Neural progenitor cell (in vitro differentiated cells): Measurements from ENCODE around the gene ZBED5. TPM values are rescaled to one million over a fixed set of nuclear protein-coding genes. Genes with fewer than 3 reads are reported as not detected.

Experiments
- DNase-seq: peaks from one replicate; pipeline ENCODE4 v3.0.0-alpha.2; 2016; ENCODE audit warnings: low spot score
- H2AFZ ChIP-seq: fragments of 200-600 bp; sonication (generic); replicated peaks from 2 replicates; pipeline ENCODE4 v1.6.1; 2016; ENCODE audit warnings: antibody characterized with exemption
- H3F3A ChIP-seq: fragments of 200-600 bp; sonication (generic); 2 replicates; pipeline ENCODE4 v1.6.1; 2016; ENCODE audit warnings: antibody characterized with exemption, low read depth
- H3K27ac ChIP-seq: fragments of 200-600 bp; sonication (generic); 2 replicates; pipeline ENCODE4 v1.5.1; 2016; ENCODE audit warnings: mild to moderate bottlenecking
- H3K27me3 ChIP-seq: fragments of 200-600 bp; sonication (generic); 2 replicates; pipeline ENCODE4 v1.6.1; 2016; ENCODE audit warnings: mild to moderate bottlenecking, moderate library complexity
- H3K36me3 ChIP-seq: fragments of 200-600 bp; sonication (generic); 2 replicates; pipeline ENCODE4 v1.5.1; 2016
- H3K4me1 ChIP-seq: fragments of 200-600 bp; sonication (generic); 2 replicates; pipeline ENCODE4 v1.6.1; 2016; ENCODE audit warnings: mixed run types
- H3K4me2 ChIP-seq: fragments of 200-600 bp; sonication (generic); 2 replicates; pipeline ENCODE4 v1.6.1; 2016
- H3K4me3 ChIP-seq: fragments of 200-600 bp; sonication (generic); 2 replicates; pipeline ENCODE4 v1.5.1; 2016
- H3K79me2 ChIP-seq: fragments of 200-600 bp; sonication (generic); 2 replicates; pipeline ENCODE4 v1.6.1; 2016; ENCODE audit warnings: low read depth
- H3K9ac ChIP-seq: fragments of 200-600 bp; sonication (generic); 2 replicates; pipeline ENCODE4 v1.6.1; 2016
- H3K9me3 ChIP-seq: fragments of 200-600 bp; sonication (generic); 2 replicates; pipeline ENCODE4 v1.5.1; 2016; ENCODE audit warnings: low read depth
- H4K20me1 ChIP-seq: fragments of 200-600 bp; sonication (generic); 2 replicates; pipeline ENCODE4 v1.6.1; 2016; ENCODE audit warnings: low read depth
- H3K27ac Mint-ChIP-seq: 3 replicates; pipeline ENCODE4 v1.8.0; 2021; ENCODE audit warnings: mixed read lengths
- H3K27me3 Mint-ChIP-seq: 2 replicates; pipeline ENCODE4 v1.8.0; 2022; ENCODE audit warnings: low read depth, mild to moderate bottlenecking, inconsistent platforms, moderate library complexity, mixed read lengths; ENCODE audit not compliant: insufficient read depth
- H3K36me3 Mint-ChIP-seq: 3 replicates; pipeline ENCODE4 v1.8.0; 2021; ENCODE audit warnings: mixed read lengths
- H3K4me1 Mint-ChIP-seq: 3 replicates; pipeline ENCODE4 v1.8.0; 2021; ENCODE audit warnings: mixed read lengths
- H3K4me3 Mint-ChIP-seq: 3 replicates; pipeline ENCODE4 v1.8.0; 2021; ENCODE audit warnings: mild to moderate bottlenecking, moderate library complexity, mixed read lengths
- H3K9me3 Mint-ChIP-seq: 3 replicates; pipeline ENCODE4 v1.8.0; 2020; ENCODE audit warnings: mixed read lengths
- CTCF ChIP-seq: fragments of 200-600 bp; sonication (generic); IDR thresholded peaks from 2 replicates; pipeline ENCODE4 v1.5.1; 2017; ENCODE audit warnings: antibody characterized with exemption, mild to moderate bottlenecking
- EZH2 ChIP-seq: fragments of 200-600 bp; sonication (generic); IDR thresholded peaks from 2 replicates; pipeline ENCODE4 v1.6.1; 2017; ENCODE audit warnings: antibody characterized with exemption, mild to moderate bottlenecking, moderate library complexity
- EZH2phosphoT487 ChIP-seq: fragments of 200-600 bp; sonication (generic); IDR thresholded peaks from 2 replicates; pipeline ENCODE4 v1.6.1; 2017; ENCODE audit warnings: antibody characterized with exemption
- total RNA-seq: library from RNA; depleted of rRNA; stranded (reverse); fragments of >200 nt; gene quantifications from 2 replicates; pipeline ENCODE4 v1.2.3, GENCODE V29; 2015; ENCODE audit warnings: low replicate concordance

The ZBED5 gene
- total RNA-seq, 1 donor from 2014 or later, result 87.9 TPM

GRCh38 chr11:10865837-10866270, 8.0 kb upstream of the ZBED5 start:
- Histone ChIP-seq H3K27ac (no peak overlapping the region), H3K4me1 (no peaks in the 10 kb centered on the region), H3K4me2 (no peak overlapping the region), H3K27me3 (no peaks in the 10 kb centered on the region), H3F3A (no peaks in the 10 kb centered on the region), H3K79me2 (no peaks in the 10 kb centered on the region), H2AFZ (no peak overlapping the region), H3K4me3 (no peak overlapping the region), H3K9me3 (no peaks in the 10 kb centered on the region), H3K36me3 (no peaks in the 10 kb centered on the region), H3K9ac (no peak overlapping the region), H4K20me1 (no peaks in the 10 kb centered on the region)
- no peak overlapping the region for H3K27ac Mint-ChIP-seq
- no peak for DNase-seq
- no peaks in the 10 kb centered on the region for H3K4me1 Mint-ChIP-seq
- no peak overlapping the region for H3K4me3 Mint-ChIP-seq
- TF ChIP-seq CTCF (no peak), EZH2 (no peak), EZH2phosphoT487 (no peak)
- H3K36me3 Mint-ChIP-seq, result no peaks in the 10 kb centered on the region
- no peaks in the 10 kb centered on the region for H3K27me3 Mint-ChIP-seq
- peaks cover 4% of the 10 kb centered on the region for H3K9me3 Mint-ChIP-seq

- Mint-ChIP-seq H3K36me3 (no peaks in the 10 kb centered on the region), H3K27me3 (no peaks in the 10 kb centered on the region), H3K4me1 (peaks cover 6% of the 10 kb centered on the region), H3K4me3 (no peak overlapping the region), H3K27ac (no peak overlapping the region), H3K9me3 (no peaks in the 10 kb centered on the region)
- peaks cover 3% of the 10 kb centered on the region for H3K4me1 ChIP-seq
- H2AFZ ChIP-seq, result no peak overlapping the region
- H4K20me1 ChIP-seq, result no peaks in the 10 kb centered on the region
- no peak overlapping the region for H3K4me3 ChIP-seq
- DNase-seq, result no peak
- H3K9me3 ChIP-seq, result no peaks in the 10 kb centered on the region
- no peaks in the 10 kb centered on the region for H3K27me3 ChIP-seq
- H3K27ac ChIP-seq, result no peak overlapping the region
- H3F3A ChIP-seq, result no peaks in the 10 kb centered on the region
- no peak overlapping the region for H3K4me2 ChIP-seq
- TF ChIP-seq CTCF (no peak), EZH2phosphoT487 (no peak), EZH2 (no peak)
- no peak overlapping the region for H3K9ac ChIP-seq
- no peaks in the 10 kb centered on the region for H3K36me3 ChIP-seq
- peaks cover 3% of the 10 kb centered on the region for H3K79me2 ChIP-seq
These were observed 6.8 kb upstream of the ZBED5 start for GRCh38 chr11:10864688-10865087.

- H3K9me3 ChIP-seq, result no peaks in the 10 kb centered on the region
- no peak overlapping the region for H3K9ac ChIP-seq
- H3K9me3 Mint-ChIP-seq, result no peaks in the 10 kb centered on the region
- TF ChIP-seq EZH2phosphoT487 (no peak), EZH2 (no peak), CTCF (no peak)
- no peaks in the 10 kb centered on the region for H3K36me3 Mint-ChIP-seq
- peaks cover 7% of the 10 kb centered on the region for H3K4me1 Mint-ChIP-seq
- H2AFZ ChIP-seq, result no peak overlapping the region
- no peak overlapping the region for H3K27ac ChIP-seq
- H3K79me2 ChIP-seq, result peaks cover 14% of the 10 kb centered on the region
- no peak for DNase-seq
- no peak overlapping the region for H3K4me2 ChIP-seq
- H3K4me3 ChIP-seq, result no peak overlapping the region
- H3K27ac Mint-ChIP-seq, result no peak overlapping the region
- no peak overlapping the region for H3K4me3 Mint-ChIP-seq
- H3K36me3 ChIP-seq, result no peaks in the 10 kb centered on the region
- peaks cover 18% of the 10 kb centered on the region for H3F3A ChIP-seq
- no peaks in the 10 kb centered on the region for H3K27me3 ChIP-seq
- H3K4me1 ChIP-seq, result peaks cover 10% of the 10 kb centered on the region
- no peaks in the 10 kb centered on the region for H4K20me1 ChIP-seq
- peaks cover 2% of the 10 kb centered on the region for H3K27me3 Mint-ChIP-seq
These were observed 4.6 kb upstream of the ZBED5 start for GRCh38 chr11:10862446-10862845.
